Sigmoid colon (tissue), 4 donors: ENCODE results near the gene CDK5RAP3.

ENCODE experiments used
- EP300 ChIP-seq, 4 donors: sonication (generic); formaldehyde crosslinking; IDR thresholded peaks; one replicate each; pipeline ENCODE4 v1.6.1; 2017; ENCODE audit warnings: antibody characterized with exemption in 4 of 4
- POLR2A ChIP-seq, 2 donors: fragments of 450-650 bp; IDR thresholded peaks; one replicate each; pipeline ENCODE4 v1.6.1; 2016; ENCODE audit warnings: antibody characterized with exemption in 2 of 2, mild to moderate bottlenecking in 2 of 2, moderate library complexity in 2 of 2
- POLR2AphosphoS5 ChIP-seq, 4 donors: sonication (generic); formaldehyde crosslinking; IDR thresholded peaks; one replicate each; pipeline ENCODE4 v1.6.1; 2017; ENCODE audit warnings: antibody characterized with exemption in 4 of 4
- TF ChIP-seq, protein P1 (sequence below), 4 experiments: fragments of 450-650 bp in 3 of 4; fragments of 200-600 bp in 1 of 4; IDR thresholded peaks; one replicate each; pipeline ENCODE4 v1.5.1; 2016 to 2019; ENCODE audit warnings: antibody characterized with exemption in 4 of 4, mild to moderate bottlenecking in 3 of 4, moderate library complexity in 2 of 4

GRCh38 chr17:48028736-48029135 lies 57.8 kb downstream of the CDK5RAP3 start:
- TF ChIP-seq EP300 (IDR thresholded peaks at IDR 0.05) (no peak), POLR2AphosphoS5 (IDR thresholded peaks at IDR 0.05) (no peak), POLR2A (IDR thresholded peaks at IDR 0.05) (no peak)
- TF ChIP-seq, protein P1, sequence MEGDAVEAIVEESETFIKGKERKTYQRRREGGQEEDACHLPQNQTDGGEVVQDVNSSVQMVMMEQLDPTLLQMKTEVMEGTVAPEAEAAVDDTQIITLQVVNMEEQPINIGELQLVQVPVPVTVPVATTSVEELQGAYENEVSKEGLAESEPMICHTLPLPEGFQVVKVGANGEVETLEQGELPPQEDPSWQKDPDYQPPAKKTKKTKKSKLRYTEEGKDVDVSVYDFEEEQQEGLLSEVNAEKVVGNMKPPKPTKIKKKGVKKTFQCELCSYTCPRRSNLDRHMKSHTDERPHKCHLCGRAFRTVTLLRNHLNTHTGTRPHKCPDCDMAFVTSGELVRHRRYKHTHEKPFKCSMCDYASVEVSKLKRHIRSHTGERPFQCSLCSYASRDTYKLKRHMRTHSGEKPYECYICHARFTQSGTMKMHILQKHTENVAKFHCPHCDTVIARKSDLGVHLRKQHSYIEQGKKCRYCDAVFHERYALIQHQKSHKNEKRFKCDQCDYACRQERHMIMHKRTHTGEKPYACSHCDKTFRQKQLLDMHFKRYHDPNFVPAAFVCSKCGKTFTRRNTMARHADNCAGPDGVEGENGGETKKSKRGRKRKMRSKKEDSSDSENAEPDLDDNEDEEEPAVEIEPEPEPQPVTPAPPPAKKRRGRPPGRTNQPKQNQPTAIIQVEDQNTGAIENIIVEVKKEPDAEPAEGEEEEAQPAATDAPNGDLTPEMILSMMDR (IDR thresholded peaks at IDR 0.05), result no peak
